HG03135 (cell line): ENCODE results near the gene NR3C2.
"Not testable (repeated sequence)": the region's sequence is repeated elsewhere in the genome, so short reads cannot be mapped to it uniquely, and the experiment has no call there.

Experiments
- ATAC-seq: cut with Tn5 transposase; IDR thresholded peaks from one replicate; pipeline ENCODE4 v1.9.1; 2021; ENCODE audit warnings: mild to moderate bottlenecking, moderate library complexity; ENCODE audit not compliant: unreplicated experiment

The NR3C2 gene

GRCh38 chr4:148227147-148227546 lies 215.1 kb downstream of the NR3C2 start:
- ATAC-seq = no peak

GRCh38 chr4:148226341-148226740 lies 215.9 kb downstream of the NR3C2 start:
- no peak for ATAC-seq

- no peak for ATAC-seq
Observed at GRCh38 chr4:148225639-148226038, 216.6 kb downstream of the NR3C2 start.

GRCh38 chr4:148224476-148224875 lies 217.7 kb downstream of the NR3C2 start:
- no peak for ATAC-seq

GRCh38 chr4:148222991-148223660 lies 219.1 kb downstream of the NR3C2 start:
- ATAC-seq = no peak

- ATAC-seq = peak; percentile 95
Observed at GRCh38 chr4:148216866-148217814, 225.1 kb downstream of the NR3C2 start.

- no peak for ATAC-seq
Observed at GRCh38 chr4:148216321-148216720, 225.9 kb downstream of the NR3C2 start.

GRCh38 chr4:148215202-148215601 lies 227.0 kb downstream of the NR3C2 start:
- no peak for ATAC-seq

GRCh38 chr4:148214529-148215166 lies 227.6 kb downstream of the NR3C2 start:
- ATAC-seq = no peak

- ATAC-seq = no peak
Observed at GRCh38 chr4:148211533-148211932, 230.7 kb downstream of the NR3C2 start.

GRCh38 chr4:148210661-148211060 lies 231.6 kb downstream of the NR3C2 start:
- ATAC-seq = no peak

GRCh38 chr4:148207068-148207467 lies 235.1 kb downstream of the NR3C2 start:
- ATAC-seq = no peak

- ATAC-seq = no peak
Observed at GRCh38 chr4:148205476-148205875, 236.7 kb downstream of the NR3C2 start.

GRCh38 chr4:148204892-148205291 lies 237.3 kb downstream of the NR3C2 start:
- ATAC-seq = no peak

GRCh38 chr4:148204171-148204570 lies 238.0 kb downstream of the NR3C2 start:
- no peak for ATAC-seq

- no peak for ATAC-seq
Observed at GRCh38 chr4:148203056-148203898, 238.9 kb downstream of the NR3C2 start.

GRCh38 chr4:148200960-148201359 lies 241.3 kb downstream of the NR3C2 start:
- ATAC-seq = no peak

GRCh38 chr4:148196164-148196563 lies 246.1 kb downstream of the NR3C2 start:
- ATAC-seq = no peak

GRCh38 chr4:148192526-148192925 lies 249.7 kb downstream of the NR3C2 start:
- no peak for ATAC-seq

- ATAC-seq = not testable (repeated sequence)
Observed at GRCh38 chr4:148187454-148188222, 254.6 kb downstream of the NR3C2 start.
